ENCODE results near the gene HES2.

DNA sequence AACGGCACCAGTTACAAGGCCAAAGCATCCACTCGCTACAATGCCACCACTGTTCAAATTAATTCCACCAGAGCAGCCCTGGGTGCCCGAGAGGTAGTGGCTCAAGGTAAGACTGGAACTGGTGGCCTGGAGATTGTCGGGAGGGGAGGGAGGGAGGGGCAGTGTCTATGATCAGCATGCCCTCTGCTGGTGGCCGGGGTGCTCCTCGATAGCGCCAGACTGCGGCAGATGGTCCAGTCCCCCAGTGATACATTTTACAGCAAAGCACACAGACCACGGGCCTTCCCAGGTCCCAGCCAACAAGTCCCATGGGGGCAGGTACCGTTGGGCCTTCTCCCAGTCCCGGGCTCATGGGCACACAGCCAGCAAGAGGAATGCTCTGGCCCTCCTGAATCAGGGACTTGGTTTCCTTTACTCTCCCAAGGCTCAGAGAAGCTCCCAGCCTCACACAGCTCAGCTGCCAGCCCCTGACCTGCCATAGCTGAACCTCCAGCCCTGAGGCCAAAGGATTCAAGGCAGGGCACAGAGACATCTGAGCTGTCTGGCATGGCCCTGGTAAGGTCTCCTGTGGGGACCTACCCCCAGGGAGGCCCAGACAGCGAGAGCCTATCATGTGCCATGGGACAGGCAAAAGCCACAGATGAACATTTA is 41.5 kb downstream of the HES2 start:
- TF ChIP-seq EZH2 (IDR thresholded peaks at IDR 0.05; ENCODE audit: borderline replicate concordance, insufficient read depth, low read length, poor library complexity, severe bottlenecking) = no peak
- TF ChIP-seq CTCF (IDR thresholded peaks at IDR 0.05; ENCODE audit: poor library complexity, severe bottlenecking) = no peak
- no peak for TF ChIP-seq RAD21 (conservative IDR thresholded peaks at IDR 0.05)
- TF ChIP-seq REST (IDR thresholded peaks at IDR 0.05; ENCODE audit: borderline replicate concordance) = no peak
- no peak for TF ChIP-seq POLR2AphosphoS5 (IDR thresholded peaks at IDR 0.05)
- no peak for TF ChIP-seq EP300 (conservative IDR thresholded peaks at IDR 0.05; ENCODE audit: poor library complexity, severe bottlenecking)
- no peak for TF ChIP-seq TAF1 (IDR thresholded peaks at IDR 0.05; ENCODE audit: low read depth)
- no peak for TF ChIP-seq SMC3 (conservative IDR thresholded peaks at IDR 0.05; ENCODE audit: poor library complexity)
- TF ChIP-seq MXI1 (conservative IDR thresholded peaks at IDR 0.05; ENCODE audit: poor library complexity, severe bottlenecking) = no peak
